GM12873 (cell line): ENCODE data around the gene TCHP.

ENCODE experiments used
- TF ChIP-seq, protein P1 (sequence below): IDR thresholded peaks from 2 replicates; pipeline ENCODE4 v1.5.1; 2012; ENCODE audit warnings: low read depth, mild to moderate bottlenecking, moderate library complexity, low read length, control low read depth; ENCODE audit not compliant: insufficient read depth; ENCODE audit errors: missing control alignments

The TCHP gene

GRCh38 chr12:109962398-109962797 is 62.3 kb downstream of the TCHP start:
- TF ChIP-seq, protein P1, sequence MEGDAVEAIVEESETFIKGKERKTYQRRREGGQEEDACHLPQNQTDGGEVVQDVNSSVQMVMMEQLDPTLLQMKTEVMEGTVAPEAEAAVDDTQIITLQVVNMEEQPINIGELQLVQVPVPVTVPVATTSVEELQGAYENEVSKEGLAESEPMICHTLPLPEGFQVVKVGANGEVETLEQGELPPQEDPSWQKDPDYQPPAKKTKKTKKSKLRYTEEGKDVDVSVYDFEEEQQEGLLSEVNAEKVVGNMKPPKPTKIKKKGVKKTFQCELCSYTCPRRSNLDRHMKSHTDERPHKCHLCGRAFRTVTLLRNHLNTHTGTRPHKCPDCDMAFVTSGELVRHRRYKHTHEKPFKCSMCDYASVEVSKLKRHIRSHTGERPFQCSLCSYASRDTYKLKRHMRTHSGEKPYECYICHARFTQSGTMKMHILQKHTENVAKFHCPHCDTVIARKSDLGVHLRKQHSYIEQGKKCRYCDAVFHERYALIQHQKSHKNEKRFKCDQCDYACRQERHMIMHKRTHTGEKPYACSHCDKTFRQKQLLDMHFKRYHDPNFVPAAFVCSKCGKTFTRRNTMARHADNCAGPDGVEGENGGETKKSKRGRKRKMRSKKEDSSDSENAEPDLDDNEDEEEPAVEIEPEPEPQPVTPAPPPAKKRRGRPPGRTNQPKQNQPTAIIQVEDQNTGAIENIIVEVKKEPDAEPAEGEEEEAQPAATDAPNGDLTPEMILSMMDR = no peak

GRCh38 chr12:109963330-109963729 is 63.3 kb downstream of the TCHP start:
- TF ChIP-seq, protein P1 = no peak

- TF ChIP-seq, protein P1 = no peak
Measured at GRCh38 chr12:109963743-109964429, 63.8 kb downstream of the TCHP start.

DNA sequence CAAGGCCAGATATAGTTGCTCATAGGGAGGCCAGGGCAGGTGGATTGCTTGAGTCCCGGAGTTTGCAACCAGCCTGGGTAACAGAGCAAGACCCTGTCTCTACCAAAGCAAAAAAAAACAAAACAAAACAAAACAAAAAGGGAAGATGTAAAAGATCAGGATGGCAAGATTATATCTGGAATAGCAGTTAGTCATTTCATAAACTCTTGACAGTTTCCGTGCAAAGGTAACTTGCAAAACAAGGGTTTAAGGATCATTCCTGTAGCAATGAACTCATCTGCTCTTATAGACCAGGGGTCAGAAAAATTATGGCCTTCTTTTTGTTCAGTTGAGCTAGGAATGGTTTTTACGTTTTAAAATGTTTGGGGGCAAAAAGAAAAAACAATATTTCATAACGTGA is 66.5 kb downstream of the TCHP start:
- TF ChIP-seq, protein P1 = no peak

DNA sequence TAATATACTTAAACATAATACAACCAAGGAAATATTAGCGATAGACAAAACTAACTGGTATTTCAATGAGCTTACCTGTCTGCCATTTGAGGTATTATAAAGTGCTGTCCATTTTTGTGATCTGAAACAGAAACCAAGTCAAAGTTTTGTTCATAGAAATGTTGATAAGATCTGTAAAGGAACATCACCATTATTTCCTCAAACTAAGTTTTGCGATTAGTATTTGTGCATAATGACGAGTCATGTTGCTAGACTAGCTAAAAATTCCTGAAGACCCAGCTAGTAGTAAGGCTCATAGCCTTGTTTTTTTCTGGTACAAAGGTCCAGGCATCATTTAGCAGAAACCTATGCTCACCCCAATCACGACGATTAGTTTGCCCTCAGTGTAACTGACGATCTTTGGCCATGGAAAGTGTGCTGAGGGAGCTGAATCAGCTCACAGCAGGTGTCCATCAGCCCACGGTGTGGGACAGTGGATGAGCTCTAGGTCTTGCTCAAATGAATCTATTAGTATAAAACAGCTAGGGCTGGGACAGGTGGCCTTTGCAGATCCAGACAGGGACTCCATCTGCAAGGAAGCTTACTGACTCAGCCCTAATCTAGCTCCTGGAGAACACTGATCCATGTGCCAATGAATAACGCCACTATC is 67.4 kb downstream of the TCHP start:
- TF ChIP-seq, protein P1 = no peak
